H1 (cell line): Measurements from ENCODE around the gene SMIM20. TPM values are rescaled to one million over a fixed set of nuclear protein-coding genes. Genes with fewer than 3 reads are reported as not detected.
"Not testable (repeated sequence)": the region's sequence is repeated elsewhere in the genome, so short reads cannot be mapped to it uniquely, and the experiment has no call there.

Experiments used
- CTCF ChIA-PET: fragments of 300-600 bp; sonication (Branson Sonifier 250); formaldehyde crosslinking; loops from one replicate; lab custom pipeline; 2021; ENCODE audit not compliant: partially characterized antibody; lab: Charles Lee
- POLR2A ChIA-PET: fragments of 300-600 bp; sonication (Branson Sonifier 250); formaldehyde crosslinking; loops from one replicate; lab custom pipeline; 2021; ENCODE audit warnings: inconsistent platforms; ENCODE audit not compliant: partially characterized antibody; lab: Charles Lee
- DNase-seq, 2 experiments: peaks; one replicate each; pipeline versions ENCODE4 v3.0.0 to v3.0.0-alpha.2; 2010 to 2022; ENCODE audit warnings: low spot score in 2 of 2, low read depth in 1 of 2, mixed read lengths in 1 of 2
- FAIRE-seq: peaks from 2 replicates; lab custom pipeline; 2011; peaks lifted over from hg19 to GRCh38; lab: Jason Lieb, UNC
- H2AFZ ChIP-seq: 2 replicates; pipeline ENCODE4 v1.8.1; 2012; ENCODE audit warnings: low read length, inconsistent platforms
- H2AK5ac ChIP-seq: 2 replicates; pipeline ENCODE4 v1.6.1; 2013; ENCODE audit warnings: low read depth, low read length
- H2BK120ac ChIP-seq: replicated peaks from 2 replicates; pipeline ENCODE3; 2013; ENCODE audit warnings: low read depth, low read length, inconsistent platforms
- H2BK12ac ChIP-seq: 2 replicates; pipeline ENCODE4 v1.6.1; 2013; ENCODE audit warnings: low read depth, low read length
- H2BK15ac ChIP-seq: 2 replicates; pipeline ENCODE4 v1.6.1; 2013; ENCODE audit warnings: low read length
- H2BK20ac ChIP-seq: 2 replicates; pipeline ENCODE4 v1.6.1; 2013; ENCODE audit warnings: low read length
- H2BK5ac ChIP-seq: 2 replicates; pipeline ENCODE4 v1.6.1; 2013; ENCODE audit warnings: low read depth, low read length
- H3K14ac ChIP-seq: 2 replicates; pipeline ENCODE4 v1.6.1; 2013; ENCODE audit warnings: inconsistent platforms; ENCODE audit not compliant: insufficient read length
- H3K18ac ChIP-seq: 2 replicates; pipeline ENCODE4 v1.6.1; 2013; ENCODE audit warnings: low read length; ENCODE audit errors: extremely low read depth
- H3K23ac ChIP-seq: 2 replicates; pipeline ENCODE4 v1.6.1; 2013; ENCODE audit warnings: inconsistent platforms; ENCODE audit not compliant: insufficient read length
- H3K23me2 ChIP-seq: 2 replicates; pipeline ENCODE4 v1.6.1; 2013; ENCODE audit warnings: low read depth, low read length
- H3K27ac ChIP-seq: 2 replicates; pipeline ENCODE4 v1.6.1; 2011; ENCODE audit warnings: low read depth, low read length, inconsistent platforms
- H3K27me3 ChIP-seq, 4 experiments: replicated peaks in 1 of 4; 1 replicate in 1 of 4; 2 replicates in 3 of 4; pipeline versions ENCODE4 v1.6.1 to v1.8.1; 2011 to 2013; ENCODE audit warnings: low read length in 3 of 4, mild to moderate bottlenecking in 3 of 4, inconsistent platforms in 2 of 4, mixed read lengths in 2 of 4, moderate library complexity in 1 of 4; ENCODE audit not compliant: control insufficient read depth in 3 of 4, insufficient read depth in 3 of 4; ENCODE audit errors: extremely low read depth in 1 of 4
- H3K36me3 ChIP-seq, 4 experiments: 2 replicates each; pipeline versions ENCODE4 v1.6.1 to v1.8.1; 2011 to 2013; ENCODE audit warnings: mild to moderate bottlenecking in 4 of 4, low read length in 3 of 4, moderate library complexity in 2 of 4, control low read depth in 1 of 4, inconsistent platforms in 1 of 4; ENCODE audit not compliant: insufficient read depth in 4 of 4, control insufficient read depth in 2 of 4
- H3K4ac ChIP-seq: replicated peaks from 2 replicates; pipeline ENCODE3; 2013; ENCODE audit warnings: low read length, low read depth, mixed read lengths, inconsistent platforms; ENCODE audit not compliant: insufficient read length
- H3K4me1 ChIP-seq, 4 experiments: replicated peaks in 1 of 4; 1 replicate in 1 of 4; 2 replicates in 3 of 4; pipeline versions ENCODE4 v1.6.1 to v1.8.1; 2011 to 2013; ENCODE audit warnings: low read length in 3 of 4, inconsistent platforms in 2 of 4, mixed read lengths in 1 of 4; ENCODE audit not compliant: insufficient read depth in 4 of 4, control insufficient read depth in 3 of 4
- H3K4me2 ChIP-seq, 2 experiments: 2 replicates each; pipeline versions ENCODE4 v1.6.1 to v1.8.1; 2011 to 2013; ENCODE audit warnings: low read depth in 2 of 2, low read length in 2 of 2, control low read depth in 1 of 2, inconsistent platforms in 1 of 2, mild to moderate bottlenecking in 1 of 2; ENCODE audit not compliant: insufficient read depth in 1 of 2
- H3K4me3 ChIP-seq, 4 experiments: fragments of 200-600, 300-600 bp in 1 of 4; sonication (generic), shearing (Covaris generic), sonication (Bioruptor Twin) in 1 of 4; 2 replicates each; pipeline versions ENCODE4 v1.5.1 to v1.8.1; 2011 to 2016; ENCODE audit warnings: low read length in 4 of 4, low read depth in 3 of 4, control low read depth in 2 of 4, inconsistent platforms in 2 of 4, mild to moderate bottlenecking in 2 of 4, mixed read lengths in 1 of 4, moderate library complexity in 1 of 4; ENCODE audit not compliant: insufficient read depth in 2 of 4; ENCODE audit errors: extremely low read depth in 1 of 4
- H3K56ac ChIP-seq: replicated peaks from 2 replicates; pipeline ENCODE3; 2013; ENCODE audit warnings: low read depth, mild to moderate bottlenecking, mixed read lengths, low read length, inconsistent platforms; ENCODE audit not compliant: insufficient read length
- H3K79me1 ChIP-seq: 2 replicates; pipeline ENCODE4 v1.6.1; 2013; ENCODE audit warnings: low read depth, low read length, control low read depth
- H3K79me2 ChIP-seq, 2 experiments: 2 replicates each; pipeline versions ENCODE4 v1.6.1 to v1.8.1; 2012 to 2013; ENCODE audit warnings: low read length in 2 of 2, mild to moderate bottlenecking in 2 of 2, inconsistent platforms in 1 of 2; ENCODE audit not compliant: insufficient read depth in 2 of 2, control insufficient read depth in 1 of 2
- H3K9ac ChIP-seq, 4 experiments: replicated peaks in 1 of 4; 1 replicate in 1 of 4; 2 replicates in 3 of 4; pipeline versions ENCODE4 v1.6.1 to v1.8.1; 2011 to 2013; ENCODE audit warnings: low read depth in 3 of 4, low read length in 3 of 4, control low read depth in 2 of 4, mild to moderate bottlenecking in 2 of 4, moderate library complexity in 2 of 4, inconsistent platforms in 1 of 4; ENCODE audit errors: extremely low read depth in 1 of 4
- H3K9me3 ChIP-seq, 2 experiments: 2 replicates each; pipeline versions ENCODE4 v1.6.1 to v1.8.1; 2012 to 2013; ENCODE audit warnings: mild to moderate bottlenecking in 2 of 2, moderate library complexity in 2 of 2, control low read depth in 1 of 2, inconsistent platforms in 1 of 2, low read depth in 1 of 2, low read length in 1 of 2, mixed read lengths in 1 of 2; ENCODE audit not compliant: insufficient read depth in 2 of 2
- H4K20me1 ChIP-seq, 2 experiments: replicated peaks in 1 of 2; 2 replicates each; pipeline versions ENCODE3 to v1.8.1; 2011 to 2013; ENCODE audit warnings: inconsistent platforms in 2 of 2, low read length in 2 of 2, mild to moderate bottlenecking in 1 of 2; ENCODE audit not compliant: insufficient read depth in 2 of 2, control insufficient read depth in 1 of 2
- H4K5ac ChIP-seq: 2 replicates; pipeline ENCODE4 v1.6.1; 2013; ENCODE audit warnings: low read length, low read depth, mixed read lengths, inconsistent platforms; ENCODE audit not compliant: insufficient read length
- H4K8ac ChIP-seq: 2 replicates; pipeline ENCODE4 v1.8.0; 2013; ENCODE audit warnings: mild to moderate bottlenecking, moderate library complexity, low read length, inconsistent platforms; ENCODE audit not compliant: insufficient read depth; ENCODE audit errors: extremely low read depth
- H4K91ac ChIP-seq: replicated peaks from 2 replicates; pipeline ENCODE3; 2013; ENCODE audit warnings: low read length, mixed read lengths, inconsistent platforms; ENCODE audit not compliant: insufficient read length
- WGBS, 2 experiments: shearing (Covaris generic) in 1 of 2; methylation state at CpG; one replicate each; pipeline versions ENCODE4 v1.1.6 to v1.1.7; 2013 to 2015; ENCODE audit warnings: low lambda C conversion rate in 2 of 2, mixed read lengths in 2 of 2, inconsistent platforms in 1 of 2, low coverage in 1 of 2, missing lambda C conversion rate in 1 of 2; ENCODE audit not compliant: insufficient replicate concordance in 2 of 2, insufficient coverage in 1 of 2, insufficient read length in 1 of 2; ENCODE audit errors: extremely low coverage in 1 of 2, missing lambda C conversion rate in 1 of 2; 5-methylcytosine and 5-hydroxymethylcytosine counted together
- polyA plus RNA-seq, 7 experiments: library from polyadenylated mRNA; depleted of rRNA in 3 of 7; stranded (reverse) in 5 of 7; unstranded in 2 of 7; fragments of >200 nt in 5 of 7; fragments of 200-250 nt in 2 of 7; gene quantifications; 1 replicate in 5 of 7; 2 replicates in 1 of 7; 4 replicates in 1 of 7; pipeline versions ENCODE4 v1.2.1 to v1.2.3, GENCODE V29; 2011 to 2013; ENCODE audit warnings: missing spikeins in 2 of 7, mixed read lengths in 2 of 7
- total RNA-seq: library from RNA; stranded (reverse); fragmentation: NEBNext Ultra II Directional; extraction: Animal tissue kit (Norgen Biotek cat#: 25700); gene quantifications from 2 replicates; pipeline ENCODE4 v1.2.1, GENCODE V29; 2021

The SMIM20 gene
- total and polyA plus RNA-seq, 2 of the 8 experiments (the other 6 are each of a cell fraction or from before 2014, with no cell fraction given), result 21.9 to 36.9 TPM

DNA sequence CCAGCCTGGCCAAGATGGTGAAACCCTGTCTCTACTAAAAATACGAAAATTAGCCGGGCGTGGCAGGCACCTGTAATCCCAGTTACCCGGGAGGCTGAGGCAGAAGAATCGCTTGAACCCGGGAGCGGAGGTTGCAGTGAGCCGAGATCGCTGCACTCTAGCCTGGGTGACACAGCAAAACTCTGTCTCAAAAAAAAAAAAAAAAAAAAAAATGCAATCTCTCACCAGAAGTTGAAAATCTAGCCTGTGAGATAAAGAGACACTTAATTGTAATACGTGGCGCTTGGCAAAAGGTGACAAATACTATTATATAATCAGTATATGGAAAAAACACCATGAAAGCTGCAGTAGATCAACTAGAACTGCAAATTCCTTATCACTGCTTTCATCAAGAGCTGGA, 7.9 kb upstream of the SMIM20 start:
- H2BK120ac ChIP-seq, H3K4ac ChIP-seq, H2BK12ac ChIP-seq, H2BK5ac ChIP-seq, H3K79me1 ChIP-seq, DNase-seq, H3K14ac ChIP-seq, H3K27ac ChIP-seq, H3K4me2 ChIP-seq, FAIRE-seq, H3K23ac ChIP-seq, H3K36me3 ChIP-seq, H3K23me2 ChIP-seq, H3K18ac ChIP-seq, H3K27me3 ChIP-seq, POLR2A ChIA-PET, H4K20me1 ChIP-seq, H3K9me3 ChIP-seq, H2BK15ac ChIP-seq, H4K8ac ChIP-seq, H2AFZ ChIP-seq, H4K5ac ChIP-seq, H2BK20ac ChIP-seq, H3K4me1 ChIP-seq, H3K4me3 ChIP-seq, H3K9ac ChIP-seq, H2AK5ac ChIP-seq, H4K91ac ChIP-seq, H3K56ac ChIP-seq, H3K79me2 ChIP-seq: not testable (repeated sequence)
- WGBS, 2 experiments, result 82% methylated on average over 2 of the region's 11 CpGs; no CpG with 5 or more reads in 1 of the 2 experiments
- CTCF ChIA-PET, result interaction anchor here (1.1 kb wide), 1 partner anchor 88 kb away, joined by 3 read pairs; no protein-coding TSS in a partner anchor
